AG04450 (cell line): ENCODE measurements around the gene TOB2. TPM values are rescaled to one million over a fixed set of nuclear protein-coding genes. Genes with fewer than 3 reads are reported as not detected.
"Not testable (repeated sequence)": the region's sequence is repeated elsewhere in the genome, so short reads cannot be mapped to it uniquely, and the experiment has no call there.

Source experiments
- CTCF ChIA-PET: fragments of 300-600, 350-600 bp; formaldehyde crosslinking; extraction: SDS; loops from one replicate; lab custom pipeline; 2022; ENCODE audit warnings: antibody characterized with exemption, inconsistent platforms; lab: Charles Lee
- POLR2A ChIA-PET: fragments of 350-600 bp; formaldehyde crosslinking; extraction: SDS; loops from one replicate; lab custom pipeline; 2021; ENCODE audit warnings: antibody characterized with exemption, inconsistent platforms; lab: Yijun Ruan, JAX
- DNase-seq: peaks from one replicate; pipeline ENCODE4 v3.0.0-alpha.2; 2011; ENCODE audit warnings: low read depth, low spot score
- H3K27ac ChIP-seq: one replicate; pipeline ENCODE4 v1.5.1; 2012; ENCODE audit warnings: low read depth, low read length, control low read depth
- H3K27me3 ChIP-seq: one replicate; pipeline ENCODE4 v1.6.0; 2012; ENCODE audit warnings: low read length; ENCODE audit not compliant: control insufficient read depth, insufficient read depth
- H3K4me3 ChIP-seq: 2 replicates; pipeline ENCODE4 v1.5.1; 2011; ENCODE audit warnings: mild to moderate bottlenecking, low read depth, low read length, control low read depth
- H3K9me3 ChIP-seq: 2 replicates; pipeline ENCODE4 v1.5.1; 2012; ENCODE audit warnings: low read length; ENCODE audit not compliant: control insufficient read depth, insufficient read depth
- CTCF ChIP-seq: IDR thresholded peaks from 2 replicates; pipeline ENCODE4 v1.5.1; 2011; ENCODE audit warnings: low read depth, low read length, control low read depth, inconsistent platforms
- polyA plus RNA-seq: library from polyadenylated mRNA; depleted of rRNA; stranded (reverse); fragments of >200 nt; gene quantifications from 2 replicates; pipeline ENCODE4 v1.2.3, GENCODE V29; 2011

Gene TOB2
- polyA plus RNA-seq, 1 experiment: 25.9 TPM

DNA sequence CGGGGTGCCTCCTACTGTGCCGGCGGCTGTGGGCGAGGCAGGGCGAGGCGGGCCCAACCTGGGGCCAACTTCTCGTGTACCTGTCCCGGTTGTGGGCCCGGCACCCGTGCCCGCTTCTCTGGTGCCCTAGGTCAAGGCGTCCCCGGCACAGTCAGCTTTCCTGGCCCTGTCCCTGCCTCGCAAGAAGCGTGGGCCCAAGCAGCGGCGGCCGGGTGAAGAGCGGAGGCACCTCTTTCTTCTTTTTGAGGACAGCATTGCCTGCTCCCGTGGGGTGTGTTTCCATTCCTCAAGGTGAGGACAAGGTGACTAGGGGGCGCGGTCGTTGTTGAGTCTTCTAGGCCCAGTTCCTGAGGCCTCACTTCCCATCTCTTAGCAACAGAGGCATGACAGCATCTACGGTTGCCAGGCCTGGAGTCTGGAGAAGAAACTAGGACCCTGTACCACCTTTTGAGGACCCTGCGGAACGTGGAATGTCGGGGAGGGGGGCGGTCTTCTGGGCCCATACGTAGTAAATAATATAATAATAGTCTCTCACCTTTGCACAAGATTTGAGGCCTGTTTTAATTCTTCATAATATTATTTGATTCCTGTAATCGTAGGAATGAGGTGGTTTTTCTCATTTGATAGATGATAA lies 22.7 kb upstream of the TOB2 start:
- no peak for TF ChIP-seq CTCF
- no peak for DNase-seq
- Histone ChIP-seq H3K4me3 (peak overlapping the region; percentile 98), H3K27me3 (no peaks in the 10 kb centered on the region), H3K27ac (peak overlapping the region; percentile 86), H3K9me3 (no peaks in the 10 kb centered on the region; the same call in 1 of the 2 replicates)
- ChIA-PET CTCF (interaction anchor here (0.6 to 3.0 kb wide), 3 partner anchors 27 to 67 kb away, joined by 3 to 15 read pairs (median 3); no protein-coding TSS in a partner anchor), POLR2A (interaction anchor here (0.5 to 2.6 kb wide), 11 partner anchors 10 to 183 kb away, joined by 3 to 24 read pairs (median 7); partner anchors contain the start of genes DESI1, PMM1, RANGAP1 and TEF)

DNA sequence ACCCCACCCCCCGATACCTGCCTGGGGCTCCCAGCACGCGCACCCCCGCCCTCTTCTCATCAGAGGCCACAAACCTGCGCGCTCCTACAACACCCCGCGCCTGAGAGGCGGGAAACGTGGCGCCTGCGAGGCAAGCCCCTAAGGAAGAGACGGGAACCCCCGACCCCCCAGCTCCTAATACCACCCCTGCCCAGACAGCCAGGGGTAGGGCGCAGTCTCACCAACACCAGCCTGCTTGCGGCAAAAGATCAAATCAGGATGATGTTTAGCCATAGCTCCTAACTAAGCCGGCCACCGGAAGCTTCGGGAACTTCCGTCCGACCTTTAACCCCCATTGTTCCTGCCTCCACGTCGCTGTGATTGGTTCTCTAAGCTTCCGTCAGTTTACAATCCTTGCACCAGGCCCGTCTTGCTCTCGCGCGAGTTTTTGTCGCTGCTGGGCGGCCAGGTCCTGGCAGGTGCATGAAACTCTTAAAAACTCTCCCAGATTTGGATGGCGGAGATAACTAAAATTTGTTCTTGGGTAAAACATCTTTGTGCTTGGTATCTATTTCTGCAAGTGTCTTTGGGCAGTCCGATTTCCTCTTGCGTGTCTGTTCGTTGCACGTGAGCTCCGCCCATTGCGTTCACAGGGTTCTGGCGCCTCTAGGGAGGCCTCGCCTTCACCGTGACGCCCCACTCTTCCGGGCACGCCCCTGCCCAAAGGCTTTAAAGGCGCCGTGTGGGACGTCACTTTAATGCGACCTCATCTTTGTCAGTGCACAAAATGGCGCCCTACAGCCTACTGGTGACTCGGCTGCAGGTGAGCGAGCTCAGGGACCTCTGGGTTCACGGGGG lies 22.0 kb upstream of the TOB2 start, which contains the start of the genes ACO2 and PHF5A:
Gene ACO2 (plus strand): TSS at position 737 of the 837 bp plus-strand sequence. CDS start 30 bp downstream, at position 767.
Gene PHF5A (minus strand): TSS at position 312 of the 837 bp plus-strand sequence. CDS start 39 bp downstream, at position 273.
- Histone ChIP-seq H3K9me3 (no peaks in the 10 kb centered on the region; the same call in 1 of the 2 replicates), H3K27me3 (no peaks in the 10 kb centered on the region), H3K4me3 (peak within 1 kb of the TSS; percentile 98), H3K27ac (peak within 1 kb of the TSS; percentile 86)
- CTCF ChIA-PET: interaction anchor here (0.5 to 3.0 kb wide), 3 partner anchors 49 to 66 kb away, joined by 3 to 15 read pairs (median 12); no protein-coding TSS in a partner anchor
- TF ChIP-seq CTCF: no peak
- POLR2A ChIA-PET: interaction anchor here (0.5 to 2.6 kb wide), 21 partner anchors 9 to 612 kb away, joined by 3 to 24 read pairs (median 5); partner anchors contain the start of genes DESI1, PMM1, RANGAP1 and ST13
- peak; percentile 93 for DNase-seq

GRCh38 chr22:41461901-41462300 lies 15.3 kb upstream of the TOB2 start:
- Histone ChIP-seq H3K9me3 (no peaks in the 10 kb centered on the region), H3K4me3 (no peak overlapping the region), H3K27ac (no peak overlapping the region), H3K27me3 (no peaks in the 10 kb centered on the region)
- TF ChIP-seq CTCF: no peak
- POLR2A ChIA-PET: interaction anchor here (2.0 kb wide), 1 partner anchor 15 kb away, joined by 9 read pairs; the partner anchor contains the start of gene TOB2
- no peak for DNase-seq
- CTCF ChIA-PET: interaction anchor here (0.7 kb wide), 1 partner anchor 18 kb away, joined by 4 read pairs; no protein-coding TSS in a partner anchor

- CTCF ChIA-PET, H3K9me3 ChIP-seq, H3K4me3 ChIP-seq, H3K27ac ChIP-seq, H3K27me3 ChIP-seq, DNase-seq: not testable (repeated sequence)
- POLR2A ChIA-PET: interaction anchor here (0.9 kb wide), 1 partner anchor 9 kb away, joined by 3 read pairs; the partner anchor contains the start of genes ACO2 and PHF5A
Measured at GRCh38 chr22:41460071-41460470, 13.5 kb upstream of the TOB2 start.

DNA sequence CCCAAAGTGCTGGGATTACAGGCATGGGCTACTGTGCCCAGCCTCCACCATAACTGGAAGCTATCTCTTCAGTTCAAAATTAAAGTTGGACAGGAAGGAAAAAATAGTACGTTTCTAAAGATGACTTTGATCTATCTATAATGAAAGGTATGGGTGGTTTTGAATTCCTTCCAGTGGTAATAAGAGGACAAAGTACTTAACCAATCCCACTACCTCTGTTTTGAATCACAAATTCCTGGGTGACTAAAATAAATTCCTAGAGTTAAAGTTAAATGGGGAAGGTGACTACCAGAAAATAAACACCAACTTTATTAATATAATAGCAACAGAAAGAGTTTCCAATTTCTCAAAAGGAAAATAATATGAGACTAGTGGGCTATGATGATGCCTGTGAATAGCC lies 12.8 kb upstream of the TOB2 start:
- no peak for DNase-seq
- CTCF ChIA-PET: no interaction called here
- POLR2A ChIA-PET: interaction anchor here (0.6 to 1.0 kb wide), 3 partner anchors 9 to 13 kb away, joined by 3 to 4 read pairs (median 3); partner anchors contain the start of genes ACO2, PHF5A and TOB2

More for the DNA sequence above, 12.8 kb upstream of the TOB2 start:
- TF ChIP-seq CTCF: no peak
- H3K9me3 ChIP-seq: no peaks in the 10 kb centered on the region
- H3K4me3 ChIP-seq: no peak overlapping the region
- no peaks in the 10 kb centered on the region for H3K27me3 ChIP-seq
- H3K27ac ChIP-seq: no peak overlapping the region
